ENCODE measurements around the gene ODAD4.

ODAD4 gene

GRCh38 chr17:41989702-41990419 is 59.4 kb downstream of the ODAD4 start:
- TF ChIP-seq FOXM1 (IDR thresholded peaks at IDR 0.05; ENCODE audit: borderline replicate concordance, low read depth) (no peak), TEAD4 (IDR thresholded peaks at IDR 0.05) (no peak), TAF1 (IDR thresholded peaks at IDR 0.05; ENCODE audit: low read depth) (no peak), TCF12 (IDR thresholded peaks at IDR 0.05; ENCODE audit: low read depth) (no peak), EGR1 (IDR thresholded peaks at IDR 0.05) (no peak), YY1 (IDR thresholded peaks at IDR 0.05; ENCODE audit: low read depth) (no peak), NFIC (IDR thresholded peaks at IDR 0.05) (no peak), RAD21 (IDR thresholded peaks at IDR 0.05; ENCODE audit: low read depth) (no peak), CEBPB (IDR thresholded peaks at IDR 0.05) (no peak), ZBTB7A (IDR thresholded peaks at IDR 0.05; ENCODE audit: low read depth) (no peak), CREB1 (IDR thresholded peaks at IDR 0.05; ENCODE audit: low read depth) (no peak), REST (IDR thresholded peaks at IDR 0.05; ENCODE audit: low read depth) (no peak), EP300 (IDR thresholded peaks at IDR 0.05; ENCODE audit: borderline replicate concordance) (no peak)
- TF ChIP-seq, protein P1, sequence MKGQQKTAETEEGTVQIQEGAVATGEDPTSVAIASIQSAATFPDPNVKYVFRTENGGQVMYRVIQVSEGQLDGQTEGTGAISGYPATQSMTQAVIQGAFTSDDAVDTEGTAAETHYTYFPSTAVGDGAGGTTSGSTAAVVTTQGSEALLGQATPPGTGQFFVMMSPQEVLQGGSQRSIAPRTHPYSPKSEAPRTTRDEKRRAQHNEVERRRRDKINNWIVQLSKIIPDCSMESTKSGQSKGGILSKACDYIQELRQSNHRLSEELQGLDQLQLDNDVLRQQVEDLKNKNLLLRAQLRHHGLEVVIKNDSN (IDR thresholded peaks at IDR 0.05) = no peak
- TF ChIP-seq, protein P2, sequence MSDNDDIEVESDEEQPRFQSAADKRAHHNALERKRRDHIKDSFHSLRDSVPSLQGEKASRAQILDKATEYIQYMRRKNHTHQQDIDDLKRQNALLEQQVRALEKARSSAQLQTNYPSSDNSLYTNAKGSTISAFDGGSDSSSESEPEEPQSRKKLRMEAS (IDR thresholded peaks at IDR 0.05) = no peak

- no peak for TF ChIP-seq EP300 (IDR thresholded peaks at IDR 0.05; ENCODE audit: borderline replicate concordance)
Measured at GRCh38 chr17:41992576-41992975, 62.2 kb downstream of the ODAD4 start.

DNA sequence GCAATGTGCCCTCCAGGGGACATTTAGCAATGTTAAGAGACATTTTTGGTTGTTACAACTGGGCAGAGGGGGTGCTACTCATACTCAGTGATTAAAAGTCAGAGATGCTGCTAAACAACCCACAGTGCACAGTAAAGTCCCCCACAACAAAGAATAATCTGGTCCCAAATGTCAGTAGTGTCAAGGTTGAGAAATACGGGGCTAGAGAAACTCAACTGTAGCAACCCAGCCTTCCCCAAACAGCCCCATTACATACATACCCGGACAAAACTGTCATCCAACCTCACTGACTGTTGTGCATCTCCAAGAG is 66.4 kb downstream of the ODAD4 start:
- TF ChIP-seq TEAD4 (IDR thresholded peaks at IDR 0.05) (no peak), EGR1 (IDR thresholded peaks at IDR 0.05) (no peak), ZBTB7A (IDR thresholded peaks at IDR 0.05; ENCODE audit: low read depth) (no peak), TAF1 (IDR thresholded peaks at IDR 0.05; ENCODE audit: low read depth) (no peak), REST (IDR thresholded peaks at IDR 0.05; ENCODE audit: low read depth) (no peak), NFIC (IDR thresholded peaks at IDR 0.05) (no peak), RAD21 (IDR thresholded peaks at IDR 0.05; ENCODE audit: low read depth) (no peak), YY1 (IDR thresholded peaks at IDR 0.05; ENCODE audit: low read depth) (no peak), CREB1 (IDR thresholded peaks at IDR 0.05; ENCODE audit: low read depth) (no peak)
- TF ChIP-seq, protein P2 (IDR thresholded peaks at IDR 0.05) = no peak
- TF ChIP-seq, protein P1 (IDR thresholded peaks at IDR 0.05) = no peak

- TF ChIP-seq TEAD4 (IDR thresholded peaks at IDR 0.05) (no peak), FOXM1 (IDR thresholded peaks at IDR 0.05; ENCODE audit: borderline replicate concordance, low read depth) (no peak), CEBPB (IDR thresholded peaks at IDR 0.05) (no peak), ZBTB7A (IDR thresholded peaks at IDR 0.05; ENCODE audit: low read depth) (no peak), TAF1 (IDR thresholded peaks at IDR 0.05; ENCODE audit: low read depth) (no peak), EGR1 (IDR thresholded peaks at IDR 0.05) (no peak), REST (IDR thresholded peaks at IDR 0.05; ENCODE audit: low read depth) (no peak), RAD21 (IDR thresholded peaks at IDR 0.05; ENCODE audit: low read depth) (no peak)
- TF ChIP-seq, protein P2 (IDR thresholded peaks at IDR 0.05) = no peak
- TF ChIP-seq, protein P1 (IDR thresholded peaks at IDR 0.05) = no peak
Measured at GRCh38 chr17:41998497-41998896, 68.1 kb downstream of the ODAD4 start.
